HG02870 (cell line): ENCODE results near the gene AP4M1.
A peak's percentile ranks its signal among the peaks of the same experiment; 100 is the strongest.
"Not testable (repeated sequence)": the region's sequence is repeated elsewhere in the genome, so short reads cannot be mapped to it uniquely, and the experiment has no call there.

Experiments
- ATAC-seq: cut with Tn5 transposase; IDR thresholded peaks from one replicate; pipeline ENCODE4 v1.9.1; 2021; ENCODE audit warnings: mild to moderate bottlenecking, moderate library complexity; ENCODE audit not compliant: unreplicated experiment

The AP4M1 gene

GRCh38 chr7:100130220-100130607 lies 28.8 kb downstream of the AP4M1 start:
- not testable (repeated sequence) for ATAC-seq

- no peak for ATAC-seq
Measured at GRCh38 chr7:100130608-100131453, 29.4 kb downstream of the AP4M1 start.

- ATAC-seq = no peak
Measured at GRCh38 chr7:100132126-100132525, 30.7 kb downstream of the AP4M1 start.

GRCh38 chr7:100132697-100133151 lies 31.3 kb downstream of the AP4M1 start:
- peak; percentile 59 for ATAC-seq

GRCh38 chr7:100137851-100138760 lies 36.7 kb downstream of the AP4M1 start:
- no peak for ATAC-seq

- no peak for ATAC-seq
Measured at GRCh38 chr7:100141555-100141949, 40.1 kb downstream of the AP4M1 start.

GRCh38 chr7:100142461-100142860 lies 41.0 kb downstream of the AP4M1 start:
- ATAC-seq = no peak

GRCh38 chr7:100146350-100146749 lies 44.9 kb downstream of the AP4M1 start:
- ATAC-seq = not testable (repeated sequence)

GRCh38 chr7:100147278-100147677 lies 45.8 kb downstream of the AP4M1 start:
- no peak for ATAC-seq

- no peak for ATAC-seq
Measured at GRCh38 chr7:100148225-100148558, 46.7 kb downstream of the AP4M1 start.

GRCh38 chr7:100148559-100149328 lies 47.3 kb downstream of the AP4M1 start, which contains the start of gene LAMTOR4:
LAMTOR4 (plus strand) TSS chr7:100148918; CDS start chr7:100148973, 55 bp downstream.
- peak; percentile 98 for ATAC-seq

- no peak for ATAC-seq
Measured at GRCh38 chr7:100152404-100152803, 51.0 kb downstream of the AP4M1 start.

GRCh38 chr7:100152937-100153666 lies 51.7 kb downstream of the AP4M1 start:
- ATAC-seq = no peak

- ATAC-seq = no peak
Measured at GRCh38 chr7:100153708-100154535, 52.5 kb downstream of the AP4M1 start.

GRCh38 chr7:100154651-100155491 lies 53.4 kb downstream of the AP4M1 start:
- ATAC-seq = no peak

GRCh38 chr7:100155553-100156317 lies 54.3 kb downstream of the AP4M1 start:
- ATAC-seq = no peak

GRCh38 chr7:100156331-100157068 lies 55.1 kb downstream of the AP4M1 start:
- ATAC-seq = no peak
